ENCODE data around the gene SBK3. TPM values are rescaled to one million over a fixed set of nuclear protein-coding genes. Genes with fewer than 3 reads are reported as not detected.

Gene SBK3
- total RNA-seq, 2 donors from 2014 or later = 0.23 to 0.74 TPM

DNA sequence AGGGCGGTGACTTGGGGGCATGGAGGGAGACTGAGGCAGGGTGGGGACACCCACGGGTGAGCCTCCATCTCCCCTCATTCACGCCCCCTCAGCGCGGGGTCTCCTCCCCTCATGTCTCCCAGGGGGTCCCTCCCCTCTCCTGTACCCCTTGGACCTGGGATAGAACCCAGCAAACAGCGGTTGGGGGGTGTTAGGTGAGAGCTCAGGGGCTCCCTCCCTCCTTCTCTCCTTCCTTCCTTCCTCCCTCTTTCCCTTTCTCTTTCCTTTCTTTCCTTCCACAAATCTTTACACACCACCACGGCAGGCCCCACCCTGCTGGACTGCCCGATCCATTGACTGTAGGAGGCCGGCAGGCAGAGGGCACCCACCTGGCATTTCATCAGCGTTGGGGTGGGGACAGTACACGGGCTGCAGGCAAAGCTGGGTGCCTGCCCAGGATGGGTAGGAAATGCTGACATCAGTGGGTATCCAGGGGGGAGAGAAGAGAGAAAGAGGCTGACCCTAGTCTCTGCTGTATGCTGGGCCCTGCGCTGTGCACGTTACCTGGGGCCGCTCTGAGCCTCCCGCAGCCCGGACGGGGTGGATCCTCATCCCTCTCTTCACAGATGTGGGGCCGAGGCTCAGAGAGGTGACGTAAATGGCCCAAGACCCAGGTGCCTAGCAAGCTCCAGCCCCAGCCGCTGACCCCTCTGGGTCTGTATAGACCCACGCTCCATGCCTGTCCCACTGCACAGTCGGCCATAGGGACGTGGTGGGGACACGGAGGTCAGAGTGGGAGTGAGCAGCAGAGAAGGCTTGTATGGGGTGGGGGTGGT, 53.6 kb downstream of the SBK3 start:
- no peak overlapping the region for H3K4me3 ChIP-seq
- no peaks in the 10 kb centered on the region for H3K4me1 ChIP-seq (replicated peaks)
- DNase-seq (ENCODE audit: low spot score) = no peak
- intact Hi-C loops (cut with DNase I) = no loop called here
- 56% methylated on average over 24 of the region's 24 CpGs for whole genome bisulfite sequencing
- H3K9me3 ChIP-seq = no peaks in the 10 kb centered on the region
- H3K27me3 ChIP-seq (replicated peaks; ENCODE audit: insufficient read depth) = no peaks in the 10 kb centered on the region
- TF ChIP-seq, protein P1, sequence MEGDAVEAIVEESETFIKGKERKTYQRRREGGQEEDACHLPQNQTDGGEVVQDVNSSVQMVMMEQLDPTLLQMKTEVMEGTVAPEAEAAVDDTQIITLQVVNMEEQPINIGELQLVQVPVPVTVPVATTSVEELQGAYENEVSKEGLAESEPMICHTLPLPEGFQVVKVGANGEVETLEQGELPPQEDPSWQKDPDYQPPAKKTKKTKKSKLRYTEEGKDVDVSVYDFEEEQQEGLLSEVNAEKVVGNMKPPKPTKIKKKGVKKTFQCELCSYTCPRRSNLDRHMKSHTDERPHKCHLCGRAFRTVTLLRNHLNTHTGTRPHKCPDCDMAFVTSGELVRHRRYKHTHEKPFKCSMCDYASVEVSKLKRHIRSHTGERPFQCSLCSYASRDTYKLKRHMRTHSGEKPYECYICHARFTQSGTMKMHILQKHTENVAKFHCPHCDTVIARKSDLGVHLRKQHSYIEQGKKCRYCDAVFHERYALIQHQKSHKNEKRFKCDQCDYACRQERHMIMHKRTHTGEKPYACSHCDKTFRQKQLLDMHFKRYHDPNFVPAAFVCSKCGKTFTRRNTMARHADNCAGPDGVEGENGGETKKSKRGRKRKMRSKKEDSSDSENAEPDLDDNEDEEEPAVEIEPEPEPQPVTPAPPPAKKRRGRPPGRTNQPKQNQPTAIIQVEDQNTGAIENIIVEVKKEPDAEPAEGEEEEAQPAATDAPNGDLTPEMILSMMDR (IDR thresholded peaks at IDR 0.05) = no peak
- TF ChIP-seq POLR2AphosphoS5 (IDR thresholded peaks at IDR 0.05) = no peak
- TF ChIP-seq POLR2A (IDR thresholded peaks at IDR 0.05) = no peak
- no peaks in the 10 kb centered on the region for H3K36me3 ChIP-seq
- H3K27ac ChIP-seq = no peak overlapping the region

Other genes starting within 250 kb of the SBK3 start
- gene TMEM150B, start 220.2 kb downstream of the SBK3 start, total RNA-seq = not detected
- 10 to 100 TPM; 17.8 to 32.3 TPM for gene KMT5C, start 205.7 kb downstream of the SBK3 start, total RNA-seq
- gene COX6B2, start 190.8 kb downstream of the SBK3 start, total RNA-seq = 10 to 100 TPM in 1 of 2 donors, not detected in 1; 10.2 TPM
- gene GARIN5B, start 182.3 kb downstream of the SBK3 start, total RNA-seq = 1 to 10 TPM in 1 of 2 donors, not detected in 1; 1.5 TPM
- 1 to 10 TPM in 1 of 2 donors, not detected in 1; 2.0 TPM for gene IL11, start 175.1 kb downstream of the SBK3 start, total RNA-seq
- not detected for gene TMEM190, start 168.7 kb downstream of the SBK3 start, total RNA-seq
- 100 to 1,000 TPM in 1 of 2 donors, 10 to 100 TPM in 1; 19.6 to 116 TPM for gene TMEM238, start 161.3 kb downstream of the SBK3 start, total RNA-seq
- gene RPL28, start 159.6 kb downstream of the SBK3 start, total RNA-seq = 100 to 1,000 TPM; 439 to 554 TPM
- gene UBE2S, start 137.8 kb downstream of the SBK3 start, total RNA-seq = 10 to 100 TPM; 10.3 to 49.9 TPM
- not detected for gene SHISA7, start 102.2 kb downstream of the SBK3 start, total RNA-seq
- gene ISOC2, start 83.9 kb downstream of the SBK3 start, total RNA-seq = 100 to 1,000 TPM in 1 of 2 donors, 10 to 100 TPM in 1; 85.1 to 117 TPM
- gene C19orf85, start 80.8 kb downstream of the SBK3 start, total RNA-seq = not detected
- gene ZNF628, start 68.9 kb downstream of the SBK3 start, total RNA-seq = 10 to 100 TPM; 10.9 to 66.4 TPM
- 10 to 100 TPM; 10.8 to 19.8 TPM for gene NAT14, start 60.4 kb downstream of the SBK3 start, total RNA-seq
- gene SSC5D, start 57.1 kb downstream of the SBK3 start, total RNA-seq = 1 to 10 TPM; 5.6 to 8.6 TPM
- not detected for gene SBK2, start 8.4 kb downstream of the SBK3 start, total RNA-seq
- 10 to 100 TPM in 1 of 2 donors, 1 to 10 TPM in 1; 8.7 to 10.8 TPM for gene ZNF579, start 35.3 kb upstream of the SBK3 start, total RNA-seq
- 10 to 100 TPM; 14.8 to 16.4 TPM for gene FIZ1, start 54.0 kb upstream of the SBK3 start, total RNA-seq
- gene ZNF524, start 54.7 kb upstream of the SBK3 start, total RNA-seq = 10 to 100 TPM; 30.2 to 54.8 TPM
- 10 to 100 TPM; 18.4 to 21.0 TPM for gene ZNF865, start 60.1 kb upstream of the SBK3 start, total RNA-seq
- 10 to 100 TPM in 1 of 2 donors, 1 to 10 TPM in 1; 8.9 to 17.2 TPM for gene ZNF784, start 79.0 kb upstream of the SBK3 start, total RNA-seq
- 10 to 100 TPM; 49.7 to 70.5 TPM for gene ZNF580, start 95.5 kb upstream of the SBK3 start, total RNA-seq
- gene ZNF581, start 98.1 kb upstream of the SBK3 start, total RNA-seq = 10 to 100 TPM; 19.7 to 20.6 TPM
- 10 to 100 TPM; 17.7 to 70.2 TPM for gene CCDC106, start 102.7 kb upstream of the SBK3 start, total RNA-seq
- gene U2AF2, start 109.5 kb upstream of the SBK3 start, total RNA-seq = 100 to 1,000 TPM in 1 of 2 donors, 10 to 100 TPM in 1; 99.2 to 224 TPM
- 100 to 1,000 TPM; 160 to 345 TPM for gene EPN1, start 129.7 kb upstream of the SBK3 start, total RNA-seq
- gene NLRP9, start 192.9 kb upstream of the SBK3 start, total RNA-seq = 1 to 10 TPM in 1 of 2 donors, not detected in 1; 4.0 TPM
- gene RFPL4A, start 213.6 kb upstream of the SBK3 start, total RNA-seq = under 1 TPM in 1 of 2 donors, not detected in 1; 0.80 TPM
- not detected for gene RFPL4AL1, start 223.6 kb upstream of the SBK3 start, total RNA-seq

Data from prostate gland (tissue), 2 donors.